Bone marrow (tissue), 2 donors: ENCODE results near the gene SLC35G6.
"Not testable (repeated sequence)": the region's sequence is repeated elsewhere in the genome, so short reads cannot be mapped to it uniquely, and the experiment has no call there.

Experiments
- DNase-seq, 2 donors: peaks; one replicate each; lab custom pipeline; 2025; lab: John Stamatoyannopoulos, UW

The SLC35G6 gene

GRCh38 chr17:7460850-7461660 lies 20.2 kb upstream of the SLC35G6 start:
- DNase-seq: no peak

GRCh38 chr17:7462474-7463371 lies 18.5 kb upstream of the SLC35G6 start:
- no peak for DNase-seq

- DNase-seq: no peak
These were observed 17.8 kb upstream of the SLC35G6 start for GRCh38 chr17:7463372-7463846.

- DNase-seq: no peak
These were observed 17.2 kb upstream of the SLC35G6 start for GRCh38 chr17:7464081-7464480.

- DNase-seq: no peak
These were observed 15.5 kb upstream of the SLC35G6 start for GRCh38 chr17:7465597-7466275.

GRCh38 chr17:7466318-7466638 lies 15.0 kb upstream of the SLC35G6 start:
- DNase-seq: no peak

GRCh38 chr17:7466639-7467341 lies 14.5 kb upstream of the SLC35G6 start:
- peak in 1 of 2 donors; percentile 26 for DNase-seq

GRCh38 chr17:7467498-7467897 lies 13.7 kb upstream of the SLC35G6 start:
- DNase-seq: no peak

GRCh38 chr17:7468290-7468689 lies 13.0 kb upstream of the SLC35G6 start:
- no peak for DNase-seq

GRCh38 chr17:7468804-7469389 lies 12.3 kb upstream of the SLC35G6 start:
- DNase-seq: no peak

GRCh38 chr17:7469843-7470242 lies 11.4 kb upstream of the SLC35G6 start:
- DNase-seq: not testable (repeated sequence)

GRCh38 chr17:7470457-7470973 lies 10.7 kb upstream of the SLC35G6 start:
- not testable (repeated sequence) for DNase-seq

GRCh38 chr17:7471729-7472128 lies 9.5 kb upstream of the SLC35G6 start:
- DNase-seq: no peak

- not testable (repeated sequence) for DNase-seq
These were observed 6.5 kb upstream of the SLC35G6 start for GRCh38 chr17:7474767-7475166.

GRCh38 chr17:7475764-7476422 lies 5.4 kb upstream of the SLC35G6 start:
- no peak for DNase-seq

- no peak for DNase-seq
These were observed 4.8 kb upstream of the SLC35G6 start for GRCh38 chr17:7476494-7476893.

- DNase-seq: no peak
These were observed 4.3 kb upstream of the SLC35G6 start for GRCh38 chr17:7476951-7477350.

- no peak for DNase-seq
These were observed 3.6 kb upstream of the SLC35G6 start for GRCh38 chr17:7477392-7478275.
